Raji (cell line): ENCODE results near the gene BBS9.

Source experiments
- POLR2A ChIP-seq: IDR thresholded peaks from 2 replicates; pipeline ENCODE4 v1.6.1; 2011; ENCODE audit warnings: low read depth, low read length, control low read depth; ENCODE audit not compliant: insufficient read depth

The BBS9 gene

GRCh38 chr7:33550363-33550762 is 421.0 kb downstream of the BBS9 start:
- no peak for TF ChIP-seq POLR2A

- no peak for TF ChIP-seq POLR2A
Observed at GRCh38 chr7:33550979-33551378, 421.6 kb downstream of the BBS9 start.

GRCh38 chr7:33554046-33554445 is 424.7 kb downstream of the BBS9 start:
- TF ChIP-seq POLR2A, result no peak

DNA sequence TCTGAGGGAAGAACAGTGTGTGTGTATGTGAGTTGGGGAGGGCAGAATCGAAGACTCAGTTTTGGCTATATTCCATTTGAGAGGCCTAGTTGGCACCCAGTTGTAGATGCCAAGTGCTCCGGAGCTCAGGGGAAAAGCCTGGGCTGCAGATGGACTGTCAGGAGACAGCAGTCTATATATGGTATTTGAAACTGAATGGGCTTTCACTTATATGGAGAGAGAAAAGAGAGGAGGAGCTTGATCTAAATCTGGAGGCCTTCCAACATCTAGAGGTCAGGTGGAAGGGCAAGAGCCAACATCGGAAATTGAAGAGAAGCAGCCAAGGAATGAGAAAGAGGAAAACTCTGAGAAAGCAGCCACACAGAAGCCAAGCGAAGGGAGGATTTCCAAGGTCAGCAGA is 425.2 kb downstream of the BBS9 start:
- TF ChIP-seq POLR2A, result no peak

DNA sequence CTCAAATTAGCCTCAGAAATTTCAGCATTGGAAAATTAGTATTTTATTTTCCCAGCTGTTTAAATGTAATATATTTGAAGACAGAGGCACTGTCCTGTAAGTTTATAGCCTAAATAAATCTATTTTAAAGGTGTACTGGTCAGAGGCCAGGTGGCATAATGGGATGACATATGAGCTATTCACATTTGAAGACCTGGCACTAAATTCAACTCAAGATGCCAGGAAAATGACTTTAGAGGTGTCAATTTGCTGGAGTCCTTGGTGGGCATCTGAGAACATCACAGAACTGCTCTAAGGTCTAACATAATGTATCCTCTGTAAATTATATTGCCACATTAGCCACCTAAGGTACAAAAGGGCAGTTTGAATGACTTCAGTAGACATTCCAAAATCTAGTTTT is 427.1 kb downstream of the BBS9 start:
- TF ChIP-seq POLR2A, result no peak

DNA sequence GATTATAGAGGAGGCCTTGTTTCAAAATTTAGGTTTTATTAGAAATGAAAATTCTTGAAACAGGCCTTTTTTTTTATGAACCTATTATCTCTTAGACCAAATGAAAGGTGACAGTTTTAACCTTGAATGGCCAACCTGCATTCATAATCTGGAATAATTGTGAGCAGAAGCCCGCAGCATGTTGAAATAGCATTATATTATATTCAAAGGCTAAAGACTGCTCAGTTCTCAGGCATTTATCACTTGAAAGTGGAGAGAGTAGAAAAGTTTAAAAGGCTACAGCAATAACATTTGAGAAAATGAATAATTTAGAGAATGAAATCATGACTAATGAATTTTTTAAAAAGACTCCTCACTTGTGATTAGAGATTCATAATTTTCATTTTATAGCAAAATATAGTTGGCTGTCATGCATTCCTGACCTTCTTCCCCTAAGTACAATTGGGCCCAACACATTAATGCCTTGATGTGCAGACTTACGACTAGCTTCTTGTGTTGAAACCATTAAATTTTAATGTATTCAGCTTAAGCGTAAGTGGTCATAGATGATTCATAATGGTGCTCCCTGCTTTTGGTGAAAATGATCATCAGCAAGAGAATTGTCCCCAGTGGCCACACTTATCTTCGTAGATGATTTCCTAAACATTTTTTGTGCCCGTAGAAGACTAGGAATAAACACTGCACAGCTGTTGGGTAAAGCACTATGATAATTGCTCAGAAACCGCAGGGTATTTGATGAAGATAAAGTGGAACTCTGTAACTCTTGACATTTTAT is 429.4 kb downstream of the BBS9 start:
- no peak for TF ChIP-seq POLR2A

GRCh38 chr7:33559324-33559710 is 430.0 kb downstream of the BBS9 start:
- TF ChIP-seq POLR2A, result no peak

DNA sequence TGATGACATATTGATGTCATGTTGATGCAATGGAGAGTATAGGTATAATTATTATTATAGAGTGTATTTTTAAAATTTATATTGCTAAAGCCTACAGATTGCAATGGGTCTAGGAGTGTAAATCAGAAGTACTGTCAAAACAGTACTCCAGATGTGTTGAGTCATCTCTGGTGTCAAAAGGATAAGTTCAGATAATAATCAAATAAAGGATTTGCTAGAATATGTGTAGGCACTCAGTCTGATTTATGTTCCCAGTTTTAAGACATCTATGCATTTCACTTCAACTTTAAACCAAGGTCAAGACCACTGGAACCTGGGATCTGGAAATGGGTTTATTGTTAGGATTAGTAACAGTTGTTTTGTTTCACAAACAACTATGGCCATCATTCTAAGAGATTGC is 433.6 kb downstream of the BBS9 start:
- TF ChIP-seq POLR2A, result no peak

DNA sequence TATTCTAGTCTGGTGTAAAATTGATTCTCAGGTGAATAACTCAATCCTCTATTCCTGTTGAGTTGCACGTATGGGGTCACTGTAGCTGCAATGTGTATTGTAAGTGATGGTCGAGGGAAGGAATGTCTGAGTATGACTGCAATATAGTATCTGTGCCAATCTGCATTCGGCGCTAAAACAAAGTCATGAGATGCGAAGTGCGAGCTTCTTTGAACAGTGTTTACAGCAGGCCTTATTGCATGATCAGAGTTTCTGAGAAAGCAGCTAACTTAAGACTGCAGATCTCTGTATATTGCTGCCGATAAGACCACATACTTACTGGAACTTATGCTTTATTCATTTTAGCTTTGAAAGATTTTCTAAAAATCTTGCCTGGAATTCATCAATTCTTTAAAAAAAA is 434.3 kb downstream of the BBS9 start:
- no peak for TF ChIP-seq POLR2A

GRCh38 chr7:33578166-33578565 is 448.8 kb downstream of the BBS9 start:
- TF ChIP-seq POLR2A, result no peak

GRCh38 chr7:33578881-33579672 is 449.7 kb downstream of the BBS9 start:
- no peak for TF ChIP-seq POLR2A

GRCh38 chr7:33579673-33579960 is 450.3 kb downstream of the BBS9 start:
- no peak for TF ChIP-seq POLR2A

- no peak for TF ChIP-seq POLR2A
Observed at GRCh38 chr7:33581236-33581635, 451.9 kb downstream of the BBS9 start.

- no peak for TF ChIP-seq POLR2A
Observed at GRCh38 chr7:33582104-33582503, 452.7 kb downstream of the BBS9 start.

GRCh38 chr7:33582533-33582932 is 453.2 kb downstream of the BBS9 start:
- no peak for TF ChIP-seq POLR2A

DNA sequence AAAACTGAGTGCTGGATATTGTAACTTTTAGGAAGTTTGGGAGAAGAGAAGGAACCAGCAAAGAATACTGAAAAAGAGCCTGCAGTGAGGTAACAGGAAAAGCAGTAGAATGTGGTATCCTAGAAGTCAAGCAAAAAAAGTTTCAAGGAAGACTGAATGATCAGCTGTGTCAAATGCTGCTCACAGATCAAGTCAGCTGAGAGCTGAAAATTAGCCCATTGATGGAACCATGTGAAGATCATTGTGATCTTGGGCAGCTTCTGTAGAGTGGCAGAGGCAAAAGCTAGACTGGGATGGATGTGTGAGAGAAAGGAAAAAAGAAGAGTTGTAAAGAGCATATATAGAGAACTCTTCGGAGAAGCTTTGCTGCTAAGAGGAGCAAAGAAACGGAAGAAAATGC is 460.5 kb downstream of the BBS9 start:
- TF ChIP-seq POLR2A, result no peak

DNA sequence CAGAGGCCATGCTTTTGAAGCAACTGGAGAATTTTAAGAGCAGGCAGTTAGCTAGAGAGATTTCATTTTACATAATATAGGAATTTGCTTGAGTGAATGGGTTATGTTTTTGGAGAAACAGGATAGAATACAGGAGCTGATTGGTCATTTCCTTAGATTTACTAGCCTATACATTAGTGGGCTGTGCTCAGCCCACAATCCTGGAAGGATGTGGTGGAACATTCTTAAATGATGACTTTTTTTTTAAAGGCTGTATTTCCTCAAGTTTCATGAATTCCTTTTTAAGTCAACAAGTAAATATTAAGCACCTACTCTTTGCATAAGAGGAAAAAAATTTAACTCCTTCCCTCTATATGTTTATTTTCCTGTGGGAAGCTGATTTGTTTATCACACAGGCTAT is 461.6 kb downstream of the BBS9 start:
- TF ChIP-seq POLR2A, result no peak
